Left hindlimb (tissue), 1 donor: ENCODE measurements around the gene USP7.
"Not testable (repeated sequence)": the region's sequence is repeated elsewhere in the genome, so short reads cannot be mapped to it uniquely, and the experiment has no call there.

Experiments
- DNase-seq: peaks from one replicate; pipeline ENCODE4 v3.0.0-alpha.2; 2018

USP7 gene

GRCh38 chr16:8874388-8874787 lies 89.3 kb downstream of the USP7 start:
- peak; percentile 68 for DNase-seq

DNA sequence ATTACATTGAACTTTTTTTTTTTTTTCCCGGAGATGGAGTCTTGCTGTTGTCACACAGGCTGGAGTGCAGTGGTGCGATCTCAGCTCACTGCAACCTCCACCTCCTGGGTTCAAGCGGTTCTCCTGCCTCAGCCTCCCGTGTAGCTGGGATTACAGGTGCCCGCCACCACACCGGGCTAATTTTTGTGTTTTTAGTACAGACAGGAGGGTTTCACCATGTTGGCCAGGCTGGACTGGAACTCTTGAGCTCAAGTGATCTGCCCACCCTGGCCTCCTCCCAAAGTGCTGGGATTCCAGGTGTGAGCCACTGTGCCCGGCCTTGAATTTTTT lies 89.9 kb downstream of the USP7 start:
- not testable (repeated sequence) for DNase-seq

DNA sequence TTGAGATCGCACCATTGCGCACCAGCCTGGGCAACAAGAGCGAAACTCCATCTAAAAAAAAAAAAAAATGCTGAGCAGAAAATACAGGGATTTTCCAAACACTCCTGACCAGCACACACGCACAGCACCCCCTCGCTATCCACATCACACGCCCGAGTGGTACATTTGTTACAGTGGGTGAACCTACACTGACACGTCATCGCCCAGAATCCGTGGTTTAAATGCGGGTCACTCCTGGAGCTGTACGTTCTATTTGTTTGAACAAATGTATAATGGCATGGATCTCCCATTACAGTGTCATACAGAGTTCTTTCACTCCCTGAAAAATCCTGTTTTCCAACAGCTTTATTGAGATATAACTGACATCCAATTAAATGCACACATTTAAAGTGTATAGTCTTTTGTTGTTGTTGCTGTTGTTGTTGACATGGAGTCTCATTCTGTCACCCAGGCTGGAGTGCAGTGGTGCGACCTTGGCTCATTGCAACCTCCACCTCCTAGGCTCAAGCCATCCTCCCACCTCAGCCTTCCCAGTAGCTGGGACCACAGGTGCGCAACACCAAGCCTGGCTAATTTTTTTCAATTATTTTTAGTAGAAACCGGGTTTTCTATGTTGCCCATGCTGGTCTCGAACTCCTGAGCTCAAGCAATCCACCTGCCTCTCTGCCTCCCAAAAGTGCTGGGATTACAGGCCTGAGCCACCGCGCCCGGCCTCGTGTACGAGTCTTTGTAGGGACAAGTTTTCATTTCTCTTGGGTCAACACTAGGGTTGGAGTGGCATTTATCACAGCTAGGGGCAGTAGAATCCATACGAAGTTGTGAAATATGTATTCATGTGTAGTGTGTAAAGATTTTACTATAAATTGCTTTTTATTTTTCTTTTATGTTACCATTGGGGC lies 90.5 kb downstream of the USP7 start:
- no peak for DNase-seq

DNA sequence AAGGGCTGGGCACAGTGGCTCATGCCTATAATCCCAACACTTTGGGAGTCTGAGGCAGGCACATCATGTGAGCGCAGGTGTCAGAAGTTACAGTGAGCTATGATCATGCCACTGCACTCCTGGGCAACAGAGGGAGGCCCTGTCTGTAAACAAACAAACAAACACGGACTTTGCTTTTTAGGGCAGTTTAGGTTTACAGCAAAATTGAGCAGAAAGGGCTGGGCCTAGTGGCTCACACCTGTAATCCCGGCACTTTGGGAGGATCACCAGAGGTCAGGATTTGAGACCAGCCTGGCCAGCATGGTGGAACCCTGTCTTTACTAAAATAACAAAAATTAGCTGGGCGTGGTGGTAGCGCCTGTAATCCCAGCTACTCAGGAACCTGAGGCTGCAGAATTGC lies 91.6 kb downstream of the USP7 start:
- no peak for DNase-seq

GRCh38 chr16:8869988-8870241 lies 93.8 kb downstream of the USP7 start:
- DNase-seq = not testable (repeated sequence)

DNA sequence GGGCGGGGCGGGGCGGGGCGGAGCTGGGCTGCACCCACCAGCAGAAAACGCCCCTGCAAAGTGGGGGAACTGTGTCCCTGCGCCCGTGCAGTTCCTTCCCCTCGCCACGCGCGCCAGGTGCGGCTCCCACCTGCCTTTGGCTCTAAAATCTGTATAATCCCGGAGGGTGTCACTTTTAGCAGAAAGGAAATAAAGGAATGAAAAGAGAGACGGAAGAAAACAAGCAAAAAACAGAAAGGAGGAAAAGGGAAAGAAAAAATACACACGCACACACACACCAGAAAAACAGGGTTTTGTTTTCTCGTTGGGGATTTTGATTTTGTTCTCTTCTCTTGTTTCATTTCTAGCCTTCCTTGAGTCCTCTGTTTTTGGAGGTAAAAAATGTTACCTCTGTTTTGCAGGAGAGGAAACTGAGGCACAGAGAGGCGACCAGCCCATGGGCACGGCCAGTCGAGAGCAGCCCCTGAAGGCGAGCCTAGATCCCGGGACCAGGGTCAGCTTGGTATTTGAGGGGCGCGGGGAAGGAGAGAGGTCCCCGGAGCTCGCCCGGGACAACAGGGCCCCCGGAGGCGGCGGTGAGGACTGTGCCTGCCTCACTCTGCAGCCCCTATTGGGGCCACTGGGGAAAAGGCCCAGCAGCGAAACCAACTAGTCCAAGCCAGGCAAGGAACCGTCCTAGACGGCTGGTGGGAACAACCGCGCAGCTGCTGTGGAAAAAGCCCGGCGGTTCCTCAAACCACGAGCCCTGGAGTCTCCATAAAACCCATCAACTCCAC lies 94.3 kb downstream of the USP7 start:
- DNase-seq = no peak

- peak; percentile 95 for DNase-seq
Observed at GRCh38 chr16:8868416-8869211, 95.1 kb downstream of the USP7 start, which contains the start of gene CARHSP1. CARHSP1 (minus strand) TSS chr16:8869006; CDS start chr16:8859328, 9,678 bp downstream.

DNA sequence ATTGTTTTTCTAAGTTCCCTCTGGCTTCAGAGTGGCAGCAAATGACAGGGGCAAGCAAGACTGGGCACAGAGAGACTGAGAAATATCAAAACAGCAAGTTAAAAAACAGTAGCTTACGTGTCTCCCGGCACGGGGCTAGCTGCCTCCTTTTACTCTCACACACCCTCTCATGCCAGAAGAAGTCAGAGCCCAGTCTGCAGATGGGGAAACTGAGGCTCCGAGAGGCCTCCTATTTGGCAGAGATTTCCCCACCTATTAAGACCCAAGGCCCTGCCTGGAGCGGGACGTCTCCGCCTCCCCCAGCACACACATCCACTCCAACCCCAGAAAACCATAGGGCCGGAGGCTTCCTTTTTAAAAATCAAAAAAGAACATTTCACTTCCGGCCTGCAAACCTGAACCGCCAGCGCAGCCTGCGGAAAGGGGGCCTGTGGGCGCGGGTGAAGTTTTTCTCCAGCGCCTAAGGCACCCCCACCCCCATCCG lies 95.7 kb downstream of the USP7 start:
- no peak for DNase-seq

DNA sequence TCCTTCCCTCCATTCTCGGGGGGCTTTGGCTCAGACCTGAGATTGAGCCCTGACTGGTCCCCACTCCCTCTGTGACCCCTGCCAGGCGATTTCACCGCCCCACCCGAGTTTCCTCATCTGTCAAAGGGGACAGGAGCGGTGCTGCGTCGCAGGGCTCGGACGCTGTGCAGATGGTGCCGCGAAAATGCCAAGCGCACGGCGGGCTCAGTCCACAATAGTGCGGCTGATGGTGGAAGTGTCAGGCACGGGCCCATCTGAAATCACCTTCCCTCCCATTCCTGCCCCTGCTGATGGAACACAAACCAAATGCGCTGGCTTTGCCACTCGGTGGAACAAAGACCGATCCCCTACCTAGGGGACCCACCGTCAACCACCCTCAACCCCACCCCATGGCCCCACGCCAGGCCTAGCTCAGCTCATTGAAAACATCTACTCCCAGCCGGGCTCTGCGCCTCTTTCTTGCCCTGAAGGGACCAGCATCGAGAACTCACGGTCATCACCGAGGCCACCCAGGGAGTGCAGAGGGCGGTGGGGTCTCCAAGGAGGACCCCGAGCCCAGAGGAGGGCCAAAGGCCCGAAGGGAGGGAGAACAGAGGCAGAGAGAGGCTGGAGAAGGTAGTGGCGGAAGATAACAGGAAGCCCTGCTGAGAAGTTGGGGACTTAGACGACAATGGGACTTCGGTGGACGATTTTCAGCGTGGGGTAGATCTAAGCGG lies 96.3 kb downstream of the USP7 start:
- DNase-seq = peak; percentile 69

DNA sequence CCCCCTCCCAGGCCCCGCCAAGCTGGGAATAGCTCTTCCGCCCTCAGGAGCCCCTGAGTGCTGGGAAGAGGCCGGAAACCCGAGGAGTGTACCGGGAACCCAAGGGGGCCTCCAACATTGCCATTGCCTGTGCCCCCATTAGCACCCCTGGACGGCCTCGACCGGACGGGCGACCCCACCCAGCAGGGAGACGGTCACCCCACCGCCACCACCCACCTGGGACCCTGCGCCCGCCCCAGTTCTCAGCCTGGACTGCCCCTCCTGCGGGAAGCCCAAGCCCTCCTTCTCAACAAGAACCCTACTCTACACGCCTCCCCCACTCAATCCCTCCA lies 96.9 kb downstream of the USP7 start:
- DNase-seq = no peak

DNA sequence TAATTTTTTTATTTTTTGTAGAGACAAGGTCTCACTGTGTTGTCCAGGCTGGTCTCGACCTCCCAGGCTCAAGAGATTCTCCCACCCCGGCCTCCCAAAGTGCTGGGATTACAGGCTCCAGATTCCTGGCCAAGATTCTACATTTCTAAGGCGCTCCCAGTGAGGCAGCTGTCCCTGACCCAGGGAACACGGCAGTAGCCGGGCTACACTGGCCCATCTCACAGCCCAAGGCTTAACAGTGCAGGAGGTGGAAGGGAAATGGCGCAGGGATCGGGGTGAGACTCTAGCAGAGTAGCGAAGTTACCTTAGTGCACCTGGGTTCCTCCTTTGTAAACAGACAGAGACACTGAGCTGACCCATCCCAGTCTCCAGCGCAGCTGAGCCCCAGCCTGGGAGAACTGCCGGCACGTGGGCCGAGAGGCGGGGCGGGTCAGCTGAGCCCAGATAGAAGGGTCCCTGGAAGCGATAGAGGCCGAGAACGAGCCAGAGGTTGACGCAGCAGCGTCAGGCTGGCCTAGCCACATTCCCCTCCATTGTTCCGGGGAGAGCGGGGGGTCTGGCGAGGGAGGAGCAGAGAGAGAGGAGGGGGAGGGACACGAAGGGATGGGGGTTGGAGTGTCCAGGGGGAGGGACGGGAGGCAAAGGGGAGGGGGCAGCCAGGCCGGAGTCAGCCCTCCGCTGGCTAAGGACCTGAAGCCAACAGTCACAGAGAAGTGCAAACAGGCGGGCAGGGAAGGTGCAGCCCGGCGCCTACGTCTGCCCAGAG lies 97.4 kb downstream of the USP7 start:
- DNase-seq = peak; percentile 66

DNA sequence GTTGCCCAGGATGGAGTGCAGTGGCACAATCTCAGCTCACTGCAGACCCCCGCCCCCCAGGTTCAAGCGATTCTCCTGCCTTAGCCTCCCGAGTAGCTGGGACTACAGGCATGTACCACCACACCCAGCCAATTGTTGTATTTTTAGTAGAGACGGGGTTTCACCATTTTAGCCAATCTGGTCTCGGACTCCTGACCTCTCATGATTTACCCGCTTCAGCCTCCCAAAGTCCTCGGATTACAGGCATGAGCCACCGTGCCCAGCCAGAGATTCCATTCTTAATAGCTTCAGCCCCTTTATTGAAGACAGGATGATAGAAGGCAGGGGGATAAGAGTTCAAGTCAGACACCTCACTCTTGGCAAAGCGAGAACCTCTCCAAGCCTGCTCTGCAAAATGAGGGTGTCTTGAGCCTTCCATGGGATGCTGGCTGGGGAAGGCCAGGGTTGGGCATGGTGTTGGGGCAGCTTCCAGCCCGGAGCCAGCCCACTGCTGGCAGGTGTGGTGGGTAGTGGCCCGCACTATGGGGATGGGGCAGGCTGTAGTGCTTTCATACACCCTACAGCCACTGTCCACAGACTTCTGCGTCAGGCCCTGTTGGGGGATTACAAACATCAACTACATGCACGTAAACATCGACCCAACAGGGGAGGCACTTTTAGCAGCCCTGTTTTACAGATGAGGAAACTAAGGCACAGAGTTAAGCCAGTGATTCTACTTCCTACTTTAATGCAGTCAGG lies 98.4 kb downstream of the USP7 start:
- no peak for DNase-seq

DNA sequence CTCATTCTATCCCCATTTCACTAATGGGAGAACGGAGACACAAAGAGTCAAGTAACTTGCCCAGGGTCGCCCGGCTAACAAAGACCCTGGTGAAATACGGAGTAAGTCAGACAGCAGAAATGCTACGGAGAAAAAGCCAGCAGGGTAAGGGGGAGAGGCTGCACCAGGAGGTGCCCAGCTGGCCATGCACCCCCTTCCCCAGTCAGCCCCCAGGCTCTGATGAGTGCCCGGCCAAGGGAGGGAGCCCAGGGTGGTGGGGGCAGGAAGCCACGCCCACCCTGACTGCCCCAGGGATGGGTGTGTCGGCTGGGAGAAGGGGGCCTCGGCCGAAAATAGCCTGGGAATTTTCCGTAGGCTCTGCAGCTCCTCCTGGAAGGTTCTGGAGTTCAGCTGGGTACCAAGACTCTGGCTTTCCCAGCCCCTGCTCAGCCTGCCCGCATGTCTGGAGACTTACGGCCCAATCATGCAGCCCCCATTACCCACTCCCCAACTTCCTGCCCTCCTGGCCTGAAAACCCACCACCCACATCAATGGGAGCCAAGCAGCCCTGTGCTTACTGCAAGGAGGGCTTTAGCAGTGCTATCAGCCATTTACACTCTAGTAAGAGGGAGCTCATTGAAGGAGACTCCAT lies 99.1 kb downstream of the USP7 start:
- no peak for DNase-seq

- DNase-seq = peak; percentile 67
Observed at GRCh38 chr16:8863594-8864424, 99.9 kb downstream of the USP7 start.

- no peak for DNase-seq
Observed at GRCh38 chr16:8862309-8863130, 101.2 kb downstream of the USP7 start.

- no peak for DNase-seq
Observed at GRCh38 chr16:8861563-8862308, 102.0 kb downstream of the USP7 start.

DNA sequence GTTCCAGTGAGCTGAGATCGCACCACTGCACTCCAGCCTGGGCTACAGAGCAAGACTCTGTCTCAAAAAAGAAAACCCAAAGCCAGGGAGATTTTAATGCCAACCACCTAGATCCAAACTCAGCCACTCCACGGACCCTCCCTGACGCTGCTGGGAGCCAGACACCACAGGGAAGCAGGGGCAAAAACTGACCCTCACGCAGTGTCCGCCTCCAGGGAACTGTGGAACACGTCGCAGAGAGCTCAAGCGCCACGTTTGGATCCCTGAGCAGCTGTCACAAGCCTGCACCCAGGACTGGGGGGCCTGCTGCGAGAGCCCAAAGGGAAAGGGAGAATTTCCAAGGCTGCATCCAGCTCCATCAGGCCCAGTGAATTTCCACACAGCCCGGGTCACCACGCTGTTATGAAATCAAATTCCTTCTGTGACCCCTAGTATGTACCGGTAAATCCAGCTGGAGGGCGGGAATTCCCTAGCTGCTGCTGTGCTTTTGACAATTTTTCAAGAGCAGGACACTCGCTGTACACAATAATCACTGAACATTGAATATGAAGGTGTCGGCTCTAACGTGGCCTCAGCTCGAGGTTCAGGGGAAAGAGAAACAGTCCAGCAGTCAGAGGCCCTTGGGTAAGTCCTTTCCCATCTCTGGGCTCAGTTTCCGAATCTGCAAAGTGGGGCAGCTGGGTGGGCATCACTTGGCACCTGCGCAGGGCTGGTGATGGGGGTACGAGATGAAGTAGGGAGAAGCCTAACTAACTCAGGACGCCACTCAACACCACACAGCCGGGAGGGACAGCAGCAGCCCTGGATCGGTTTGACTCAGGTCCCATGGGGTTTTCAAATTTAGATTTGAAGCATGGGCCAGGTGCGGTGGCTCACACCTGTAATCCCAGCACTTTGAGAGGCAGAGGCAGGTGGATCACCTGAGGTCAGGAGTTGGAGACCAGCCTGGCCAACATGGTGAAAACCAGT lies 103.5 kb downstream of the USP7 start:
- no peak for DNase-seq
